Memory B cell (primary cell): ENCODE measurements around the gene CDKL1.
"Not testable (repeated sequence)": the region's sequence is repeated elsewhere in the genome, so short reads cannot be mapped to it uniquely, and the experiment has no call there.

Experiments
- ATAC-seq: fragments of 150-1000 bp; cut with Tn5 transposase; 2 replicates; pipeline ENCODE4 v1.10.0; 2021; ENCODE audit warnings: low read depth, mild to moderate bottlenecking, moderate library complexity
- DNase-seq, 2 donors: peaks; one replicate each; pipeline ENCODE4 v3.0.0; 2022; ENCODE audit warnings: low spot score in 2 of 2
- H3K27ac Mint-ChIP-seq: one replicate; pipeline ENCODE4 v1.8.0; 2022; ENCODE audit warnings: mild to moderate bottlenecking, moderate library complexity, mixed read lengths
- H3K27me3 Mint-ChIP-seq: one replicate; pipeline ENCODE4 v1.8.0; 2022; ENCODE audit warnings: mixed read lengths
- H3K36me3 Mint-ChIP-seq: one replicate; pipeline ENCODE4 v1.8.0; 2022; ENCODE audit warnings: mild to moderate bottlenecking, mixed read lengths
- H3K4me1 Mint-ChIP-seq: one replicate; pipeline ENCODE4 v1.8.0; 2022; ENCODE audit warnings: mixed read lengths
- H3K4me3 Mint-ChIP-seq: one replicate; pipeline ENCODE4 v1.8.0; 2022; ENCODE audit warnings: mild to moderate bottlenecking, moderate library complexity, mixed read lengths
- H3K9me3 Mint-ChIP-seq: one replicate; pipeline ENCODE4 v1.8.0; 2022; ENCODE audit warnings: mixed read lengths

Gene CDKL1

GRCh38 chr14:50357753-50358395 is 38.8 kb downstream of the CDKL1 start:
- Mint-ChIP-seq H3K27ac (no peak overlapping the region), H3K27me3 (no peaks in the 10 kb centered on the region)
- no peak for DNase-seq

GRCh38 chr14:50357124-50357523 is 39.6 kb downstream of the CDKL1 start:
- no peak overlapping the region for H3K4me3 Mint-ChIP-seq
- H3K4me1 Mint-ChIP-seq: peaks cover 2% of the 10 kb centered on the region
- no peak overlapping the region for H3K27ac Mint-ChIP-seq
- DNase-seq (no peak), ATAC-seq (no peak)
- H3K36me3 Mint-ChIP-seq: peaks cover 24% of the 10 kb centered on the region
- no peaks in the 10 kb centered on the region for H3K27me3 Mint-ChIP-seq
- no peaks in the 10 kb centered on the region for H3K9me3 Mint-ChIP-seq

More at GRCh38 chr14:50357753-50358395, 38.8 kb downstream of the CDKL1 start:
- H3K4me3 Mint-ChIP-seq: no peak overlapping the region
- H3K36me3 Mint-ChIP-seq: peaks cover 24% of the 10 kb centered on the region
- ATAC-seq: no peak
- no peaks in the 10 kb centered on the region for H3K9me3 Mint-ChIP-seq
- peaks cover 6% of the 10 kb centered on the region for H3K4me1 Mint-ChIP-seq

- H3K27me3 Mint-ChIP-seq, H3K4me1 Mint-ChIP-seq, H3K9me3 Mint-ChIP-seq, DNase-seq, ATAC-seq, H3K4me3 Mint-ChIP-seq, H3K27ac Mint-ChIP-seq: not testable (repeated sequence)
- H3K36me3 Mint-ChIP-seq: peaks cover 24% of the 10 kb centered on the region
Measured at GRCh38 chr14:50356283-50356682, 40.4 kb downstream of the CDKL1 start.

GRCh38 chr14:50355692-50356091 is 41.0 kb downstream of the CDKL1 start:
- ATAC-seq: no peak
- no peak for DNase-seq

GRCh38 chr14:50354527-50354926 is 42.2 kb downstream of the CDKL1 start:
- Mint-ChIP-seq H3K27me3 (no peaks in the 10 kb centered on the region), H3K4me3 (no peak overlapping the region), H3K36me3 (peaks cover 24% of the 10 kb centered on the region), H3K9me3 (no peaks in the 10 kb centered on the region), H3K27ac (no peak overlapping the region), H3K4me1 (peaks cover 3% of the 10 kb centered on the region)
- no peak for DNase-seq
- no peak for ATAC-seq

More at GRCh38 chr14:50355692-50356091, 41.0 kb downstream of the CDKL1 start:
- Mint-ChIP-seq H3K27me3 (no peaks in the 10 kb centered on the region), H3K4me1 (peaks cover 6% of the 10 kb centered on the region), H3K36me3 (peaks cover 24% of the 10 kb centered on the region), H3K27ac (no peak overlapping the region), H3K9me3 (no peaks in the 10 kb centered on the region), H3K4me3 (no peak overlapping the region)

- no peak overlapping the region for H3K27ac Mint-ChIP-seq
- ATAC-seq (no peak), DNase-seq (no peak)
- H3K4me3 Mint-ChIP-seq: no peak overlapping the region
- H3K4me1 Mint-ChIP-seq: peaks cover 3% of the 10 kb centered on the region
- no peaks in the 10 kb centered on the region for H3K27me3 Mint-ChIP-seq
- H3K9me3 Mint-ChIP-seq: no peaks in the 10 kb centered on the region
- peaks cover 18% of the 10 kb centered on the region for H3K36me3 Mint-ChIP-seq
Measured at GRCh38 chr14:50353126-50353525, 43.6 kb downstream of the CDKL1 start.

GRCh38 chr14:50352584-50352983 is 44.1 kb downstream of the CDKL1 start:
- ATAC-seq (no peak), DNase-seq (no peak)
- Mint-ChIP-seq H3K4me1 (peaks cover 3% of the 10 kb centered on the region), H3K27me3 (no peaks in the 10 kb centered on the region), H3K36me3 (peaks cover 14% of the 10 kb centered on the region), H3K9me3 (no peaks in the 10 kb centered on the region), H3K4me3 (no peak overlapping the region), H3K27ac (no peak overlapping the region)

GRCh38 chr14:50350975-50351374 is 45.7 kb downstream of the CDKL1 start:
- H3K36me3 Mint-ChIP-seq: peaks cover 2% of the 10 kb centered on the region
- no peaks in the 10 kb centered on the region for H3K9me3 Mint-ChIP-seq
- ATAC-seq (no peak), DNase-seq (no peak)
- no peak overlapping the region for H3K4me3 Mint-ChIP-seq
- no peaks in the 10 kb centered on the region for H3K27me3 Mint-ChIP-seq
- no peak overlapping the region for H3K27ac Mint-ChIP-seq
- peaks cover 3% of the 10 kb centered on the region for H3K4me1 Mint-ChIP-seq

GRCh38 chr14:50348933-50349332 is 47.7 kb downstream of the CDKL1 start:
- DNase-seq: no peak
- no peak overlapping the region for H3K27ac Mint-ChIP-seq
- H3K4me1 Mint-ChIP-seq: peaks cover 3% of the 10 kb centered on the region
- no peaks in the 10 kb centered on the region for H3K9me3 Mint-ChIP-seq
- no peaks in the 10 kb centered on the region for H3K36me3 Mint-ChIP-seq
- H3K4me3 Mint-ChIP-seq: no peak overlapping the region
- ATAC-seq: no peak
- H3K27me3 Mint-ChIP-seq: no peaks in the 10 kb centered on the region

- H3K4me1 Mint-ChIP-seq: peaks cover 6% of the 10 kb centered on the region
- no peak overlapping the region for H3K27ac Mint-ChIP-seq
- no peaks in the 10 kb centered on the region for H3K9me3 Mint-ChIP-seq
- DNase-seq (no peak), ATAC-seq (no peak)
- H3K4me3 Mint-ChIP-seq: no peak overlapping the region
- no peaks in the 10 kb centered on the region for H3K27me3 Mint-ChIP-seq
- no peaks in the 10 kb centered on the region for H3K36me3 Mint-ChIP-seq
Measured at GRCh38 chr14:50347521-50347920, 49.2 kb downstream of the CDKL1 start.

GRCh38 chr14:50345846-50346422 is 50.7 kb downstream of the CDKL1 start:
- H3K4me1 Mint-ChIP-seq: peaks cover 3% of the 10 kb centered on the region
- ATAC-seq (no peak), DNase-seq (no peak)
- no peaks in the 10 kb centered on the region for H3K36me3 Mint-ChIP-seq
- no peaks in the 10 kb centered on the region for H3K9me3 Mint-ChIP-seq
- no peaks in the 10 kb centered on the region for H3K27me3 Mint-ChIP-seq
- no peak overlapping the region for H3K4me3 Mint-ChIP-seq
- no peak overlapping the region for H3K27ac Mint-ChIP-seq

GRCh38 chr14:50344876-50345563 is 51.7 kb downstream of the CDKL1 start:
- no peak for ATAC-seq
- H3K9me3 Mint-ChIP-seq: no peaks in the 10 kb centered on the region
- peaks cover 3% of the 10 kb centered on the region for H3K4me1 Mint-ChIP-seq
- DNase-seq: no peak
- H3K36me3 Mint-ChIP-seq: no peaks in the 10 kb centered on the region
- no peak overlapping the region for H3K4me3 Mint-ChIP-seq
- H3K27me3 Mint-ChIP-seq: no peaks in the 10 kb centered on the region
- no peak overlapping the region for H3K27ac Mint-ChIP-seq

GRCh38 chr14:50344116-50344775 is 52.4 kb downstream of the CDKL1 start:
- no peak for DNase-seq

GRCh38 chr14:50343434-50343833 is 53.2 kb downstream of the CDKL1 start:
- ATAC-seq (no peak), DNase-seq (no peak)
- no peak overlapping the region for H3K27ac Mint-ChIP-seq
- H3K9me3 Mint-ChIP-seq: no peaks in the 10 kb centered on the region
- no peaks in the 10 kb centered on the region for H3K36me3 Mint-ChIP-seq
- no peak overlapping the region for H3K4me3 Mint-ChIP-seq
- H3K4me1 Mint-ChIP-seq: peaks cover 3% of the 10 kb centered on the region
- no peaks in the 10 kb centered on the region for H3K27me3 Mint-ChIP-seq

More at GRCh38 chr14:50344116-50344775, 52.4 kb downstream of the CDKL1 start:
- Mint-ChIP-seq H3K27me3 (no peaks in the 10 kb centered on the region), H3K9me3 (no peaks in the 10 kb centered on the region), H3K36me3 (no peaks in the 10 kb centered on the region), H3K27ac (no peak overlapping the region), H3K4me3 (no peak overlapping the region), H3K4me1 (peaks cover 3% of the 10 kb centered on the region)
- no peak for ATAC-seq
